GM19463 (cell line): Measurements from ENCODE around the gene PABPC3.

ENCODE experiments used
- ATAC-seq: cut with Tn5 transposase; IDR thresholded peaks from one replicate; pipeline ENCODE4 v1.9.1; 2021; ENCODE audit warnings: mild to moderate bottlenecking, moderate library complexity; ENCODE audit not compliant: unreplicated experiment

PABPC3 gene

DNA sequence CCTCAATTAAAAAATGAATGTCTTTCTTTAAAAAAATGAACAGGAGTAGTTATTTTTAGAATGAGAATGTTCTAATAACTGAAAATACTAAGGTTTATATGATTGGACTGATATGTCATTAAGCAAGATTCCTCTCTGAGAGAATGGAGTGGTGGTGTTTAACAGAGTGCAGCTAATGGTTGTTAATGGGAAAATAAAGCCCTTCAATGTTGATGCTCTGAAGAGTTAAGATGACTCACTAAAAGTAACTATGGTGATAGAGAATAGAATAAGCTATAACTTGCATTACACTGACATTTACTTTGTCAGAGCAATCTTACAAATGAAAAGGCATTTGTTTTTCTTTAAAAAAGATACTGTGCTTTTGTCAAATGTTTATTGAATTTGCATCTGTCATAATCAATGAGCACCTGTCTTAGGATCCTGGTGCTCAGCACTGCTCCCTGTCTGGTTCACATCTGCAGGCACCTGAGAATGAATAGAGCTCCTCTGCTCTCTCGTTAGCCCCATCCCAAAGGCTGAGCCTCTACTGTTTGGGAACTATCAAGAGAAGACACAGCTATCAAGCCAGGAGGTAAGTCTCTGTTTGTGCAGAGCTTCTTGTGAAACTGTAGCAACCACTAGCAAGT, 15.1 kb downstream of the PABPC3 start:
- ATAC-seq = no peak

- no peak for ATAC-seq
Observed at GRCh38 chr13:25111585-25111956, 15.6 kb downstream of the PABPC3 start.

- ATAC-seq = no peak
Observed at GRCh38 chr13:25112695-25113255, 16.8 kb downstream of the PABPC3 start.

DNA sequence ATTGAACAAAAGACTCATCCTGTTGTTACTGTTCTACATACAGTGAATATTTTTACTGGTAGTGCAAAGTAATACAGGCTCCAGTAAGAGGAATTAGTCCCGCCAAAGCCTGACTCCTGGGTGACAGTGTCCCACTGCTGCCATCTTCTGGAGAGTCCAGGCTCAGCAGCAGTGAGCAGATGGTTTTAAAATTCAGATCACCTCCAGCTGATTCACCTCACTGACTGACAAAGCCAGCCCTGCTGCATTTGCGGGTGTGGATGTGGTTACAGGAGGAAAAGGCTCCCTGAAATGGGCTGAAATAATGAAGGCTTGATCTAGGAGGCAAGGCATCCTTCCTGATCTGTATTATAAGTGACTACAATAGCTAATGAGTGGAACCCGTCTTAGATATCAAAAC, 18.3 kb downstream of the PABPC3 start:
- ATAC-seq = peak; percentile 76

DNA sequence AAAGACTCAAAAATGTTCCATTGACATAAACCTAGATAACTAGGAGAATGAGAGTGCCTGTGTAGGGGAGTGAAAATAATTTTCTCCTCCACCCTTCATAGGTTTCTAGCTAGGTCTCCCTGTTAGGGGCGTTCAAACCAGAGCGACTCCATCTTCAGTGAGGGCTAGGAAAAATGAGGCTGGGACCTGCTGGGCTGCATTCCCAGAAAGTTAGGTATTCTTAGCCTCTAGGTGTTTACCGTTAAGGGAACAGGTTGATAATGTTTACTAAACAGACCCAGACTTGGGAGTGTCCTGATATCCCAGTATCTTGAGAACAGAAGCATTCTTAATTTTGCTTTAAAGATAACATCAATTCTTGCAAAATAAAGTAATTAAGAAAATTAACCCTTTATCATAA, 20.1 kb downstream of the PABPC3 start:
- ATAC-seq = no peak

DNA sequence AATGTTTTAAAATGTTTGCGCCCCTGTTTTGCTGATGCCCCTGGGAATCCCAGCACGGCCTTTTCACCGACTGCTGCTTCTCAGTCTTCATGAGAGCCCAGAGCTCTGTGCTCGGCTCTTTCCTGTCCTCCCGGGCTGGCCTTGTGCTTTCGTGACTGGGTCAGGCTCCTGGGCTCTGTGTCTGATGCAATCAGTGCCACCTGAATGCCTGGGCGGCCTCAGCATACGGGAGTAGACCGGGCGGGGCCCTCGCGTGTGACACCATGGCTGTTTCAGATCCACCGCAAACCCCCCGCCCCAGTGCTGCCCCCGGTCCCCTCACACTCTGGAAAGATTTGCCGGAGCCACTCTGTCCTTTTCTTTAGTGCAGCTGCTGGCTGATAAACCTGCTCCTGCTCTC, 21.4 kb downstream of the PABPC3 start:
- ATAC-seq = no peak

GRCh38 chr13:25118378-25118905, 22.5 kb downstream of the PABPC3 start:
- no peak for ATAC-seq

DNA sequence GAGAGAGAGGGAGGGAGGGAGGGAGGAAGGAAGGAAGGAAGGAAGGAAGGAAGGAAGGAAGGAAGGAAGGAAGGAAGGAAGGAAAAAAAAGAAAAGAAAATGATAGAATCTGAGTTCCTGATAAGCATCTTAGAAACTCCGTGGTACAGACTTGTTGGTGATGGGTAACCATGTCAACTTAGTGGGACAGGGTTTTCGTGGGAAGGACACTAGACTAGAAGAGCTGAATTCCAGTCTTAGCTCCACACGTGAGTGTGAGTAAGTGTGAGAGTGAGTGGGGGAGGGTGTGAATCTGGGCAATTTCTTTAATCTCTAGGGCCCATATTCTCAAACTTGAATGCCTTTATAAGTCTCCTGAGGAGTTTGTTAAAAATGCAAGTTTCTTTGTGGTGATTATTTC, 35.0 kb downstream of the PABPC3 start:
- ATAC-seq = no peak

GRCh38 chr13:25131881-25132420, 36.0 kb downstream of the PABPC3 start:
- ATAC-seq = no peak

DNA sequence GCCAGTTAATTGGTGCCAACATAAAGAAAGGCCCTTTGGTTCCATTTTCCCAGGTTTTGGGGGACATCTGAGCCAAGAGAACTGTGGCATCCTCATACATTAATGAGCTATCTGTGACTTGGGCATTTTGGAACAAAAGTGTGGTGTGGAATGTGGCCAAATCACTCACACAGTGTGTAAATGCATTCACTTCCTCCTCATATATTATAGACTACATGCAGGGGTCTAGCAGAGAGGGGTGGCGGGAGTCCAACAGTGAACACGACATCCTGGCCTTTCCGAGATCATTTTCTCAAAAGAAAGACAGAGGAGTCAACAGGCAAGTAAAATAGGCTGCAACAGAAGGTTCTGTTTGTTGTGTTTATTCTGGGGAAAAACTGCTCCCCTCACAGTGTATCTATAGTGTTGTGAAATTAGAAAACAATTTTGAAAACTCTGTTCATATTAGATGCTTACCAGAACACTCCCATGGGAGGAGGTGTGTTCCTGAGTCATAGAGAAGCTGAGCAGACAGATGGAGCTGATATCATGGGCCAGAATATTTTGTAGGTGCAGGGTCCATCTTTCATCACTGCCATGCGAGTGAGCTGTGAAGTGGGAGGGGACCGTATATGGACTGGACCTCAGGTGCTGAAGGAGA, 36.9 kb downstream of the PABPC3 start:
- no peak for ATAC-seq

DNA sequence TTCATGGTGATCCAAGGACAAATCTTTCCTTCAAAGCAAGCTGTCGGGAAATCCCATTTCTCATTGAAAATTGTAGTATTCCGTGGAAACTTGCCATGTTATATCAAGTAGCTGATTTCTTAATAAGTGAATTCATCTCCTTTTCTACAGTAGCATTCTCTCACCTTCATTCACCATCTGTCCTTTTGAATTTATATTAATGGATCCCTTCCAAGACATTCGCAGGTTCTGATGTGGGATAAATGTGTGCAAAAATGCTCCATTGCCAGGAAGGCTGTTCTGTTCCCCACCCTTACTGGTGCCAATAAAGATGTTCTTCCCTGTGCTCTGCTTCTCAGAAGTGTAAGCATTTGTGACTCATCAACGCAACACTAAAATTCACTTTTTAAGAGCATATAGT, 40.0 kb downstream of the PABPC3 start:
- ATAC-seq = no peak

DNA sequence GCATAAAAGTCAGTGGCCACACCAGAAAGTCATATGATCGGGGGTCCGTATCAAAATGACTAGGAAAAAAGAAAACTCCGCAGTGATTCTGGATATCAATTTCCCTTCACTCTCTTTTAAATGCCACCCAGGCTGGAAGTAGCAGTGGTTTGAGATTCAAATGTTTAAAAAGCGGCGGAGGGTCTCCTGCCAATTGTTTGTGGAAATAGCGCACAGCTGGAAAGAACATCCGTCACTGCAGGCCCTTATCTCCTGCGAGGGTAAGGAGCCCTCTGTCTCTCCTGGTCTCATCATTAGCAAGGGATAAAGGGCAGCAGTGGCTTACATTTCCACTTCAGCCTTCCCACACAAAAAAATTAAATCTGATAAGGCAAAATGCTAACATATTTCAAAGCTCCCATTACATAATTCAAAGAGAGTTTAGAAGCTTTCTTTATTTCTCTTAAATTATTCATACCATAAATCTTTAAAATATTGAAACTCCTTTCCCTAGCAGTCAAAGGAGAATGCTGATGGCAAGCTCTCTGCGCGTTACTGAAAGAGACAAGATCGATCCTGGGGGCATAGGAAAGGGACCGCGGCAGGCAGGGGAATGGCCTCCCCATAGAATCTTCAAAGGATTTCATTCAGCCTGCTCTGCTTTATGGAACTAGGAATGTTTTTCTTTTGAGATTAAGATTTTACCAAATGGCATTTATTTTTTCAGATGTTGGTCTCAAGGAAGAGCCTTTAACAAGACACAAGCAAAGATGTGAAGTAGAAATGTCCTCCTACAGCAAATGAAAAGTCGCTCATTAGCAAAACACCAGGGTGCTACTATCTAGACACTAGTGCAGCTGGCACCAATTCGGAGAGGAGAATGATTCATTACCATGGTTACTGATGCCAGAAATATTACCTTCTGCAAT, 41.2 kb downstream of the PABPC3 start:
- ATAC-seq = no peak

DNA sequence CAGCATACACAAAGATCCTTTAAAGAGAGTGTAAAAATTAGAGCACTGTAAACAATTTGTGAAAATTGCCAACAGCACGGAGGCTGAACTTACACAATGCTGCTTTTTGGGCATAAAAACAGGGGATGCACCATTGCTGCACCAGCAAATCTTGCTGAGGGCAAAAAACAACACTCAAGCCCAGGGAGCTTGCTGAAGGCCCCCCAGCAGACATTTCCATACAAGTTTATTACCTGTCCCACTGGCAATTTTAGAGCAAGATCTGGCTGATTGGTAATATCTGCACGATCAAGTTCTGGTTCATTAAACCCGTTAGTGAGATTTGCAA, 41.8 kb downstream of the PABPC3 start:
- ATAC-seq = no peak

DNA sequence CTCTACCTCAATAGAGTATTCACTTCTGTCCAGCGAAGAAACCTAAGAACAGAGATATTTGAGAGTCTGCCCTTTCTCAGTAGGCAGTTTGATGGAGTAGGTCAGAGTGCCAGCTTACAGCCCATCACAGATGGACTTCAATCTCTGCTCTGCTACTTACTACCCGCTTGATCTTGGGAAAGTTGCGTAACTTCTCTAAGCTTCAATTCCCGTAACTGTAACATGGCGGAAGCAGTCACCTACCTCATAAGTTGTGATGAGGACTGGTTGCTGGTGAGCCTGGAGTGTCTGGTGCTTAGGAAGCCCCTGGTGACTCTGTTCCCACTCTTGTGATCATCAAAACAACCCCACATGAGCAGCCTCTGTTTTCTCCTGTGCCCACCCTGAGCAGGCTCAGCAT, 45.1 kb downstream of the PABPC3 start:
- ATAC-seq = no peak

DNA sequence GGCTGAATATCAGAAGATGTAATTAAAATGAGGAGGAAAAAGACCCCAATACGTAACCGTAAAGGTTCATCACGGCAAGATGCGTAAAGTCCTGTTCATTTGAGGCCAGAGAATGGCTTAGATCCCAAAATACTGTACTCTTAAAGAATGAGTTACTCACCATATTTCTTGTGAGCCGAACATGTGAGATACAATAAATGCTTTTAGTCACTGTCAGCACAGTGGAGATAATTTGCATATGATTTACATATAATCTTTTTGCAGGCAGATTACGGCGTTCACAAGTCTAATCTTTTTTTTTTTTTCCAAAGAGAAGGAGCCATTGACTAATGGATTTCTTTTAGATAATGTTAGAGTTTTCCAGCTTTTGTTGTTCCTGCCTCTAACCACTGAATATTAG, 47.8 kb downstream of the PABPC3 start:
- no peak for ATAC-seq

- ATAC-seq = peak; percentile 79
Observed at GRCh38 chr13:25147638-25148401, 51.9 kb downstream of the PABPC3 start.

DNA sequence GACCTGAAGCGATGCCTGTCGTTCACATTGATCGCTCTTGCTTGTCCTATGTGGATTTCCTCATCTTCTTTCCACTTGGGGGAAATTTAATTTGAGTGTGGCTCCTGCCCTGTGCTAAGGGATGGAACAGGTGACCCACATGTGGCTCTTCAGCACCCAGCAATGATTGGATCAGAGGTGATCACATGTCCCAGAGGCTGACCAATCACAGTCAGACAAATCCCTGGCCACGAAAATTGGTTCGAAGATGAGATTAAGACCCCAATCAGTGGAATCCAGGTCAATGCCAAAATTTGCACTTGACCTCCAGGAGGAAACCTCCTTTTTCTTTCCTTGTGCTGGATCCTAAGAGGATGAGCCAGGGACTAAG, 52.5 kb downstream of the PABPC3 start:
- no peak for ATAC-seq
